ENCODE results near the gene TSPAN9.
A peak's percentile ranks its signal among the peaks of the same experiment; 100 is the strongest.

TSPAN9 gene

DNA sequence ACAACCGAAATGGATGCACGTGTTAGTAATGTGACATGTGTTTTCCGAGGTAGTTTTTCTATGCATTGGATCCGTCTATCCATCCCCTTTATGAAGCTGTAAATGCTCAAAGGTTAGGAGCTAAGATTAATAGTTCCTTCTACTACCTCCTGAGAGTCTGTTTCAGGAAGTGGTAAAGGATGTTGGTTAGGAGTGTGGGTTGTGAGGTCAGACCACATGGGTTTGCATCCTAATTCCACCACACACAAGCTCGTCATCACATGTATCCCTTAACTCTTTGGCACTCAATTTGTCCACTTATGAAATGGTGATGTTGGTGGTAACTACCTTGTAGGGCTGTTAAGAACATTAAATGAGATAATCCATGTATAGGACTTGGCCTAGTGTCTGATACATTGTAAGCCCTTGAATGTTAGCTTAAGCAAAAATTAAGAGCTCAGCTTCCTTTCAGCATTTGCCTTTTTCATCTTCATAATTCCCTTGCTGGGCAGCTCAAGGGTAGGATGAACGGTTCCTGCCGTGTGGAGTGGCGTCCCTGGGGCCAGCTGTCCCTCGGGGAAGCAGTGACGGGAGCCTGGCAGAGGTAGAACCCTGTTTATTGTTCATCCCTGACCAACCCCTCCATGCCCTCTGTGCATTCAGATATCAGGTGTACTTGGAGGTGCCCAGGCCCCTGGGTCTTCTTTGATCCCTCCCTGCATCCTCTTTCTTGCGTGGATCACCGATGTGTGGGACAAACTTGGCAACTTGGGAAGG lies 52.3 kb downstream of the TSPAN9 start:
- peak; percentile 64 for DNase-seq

DNA sequence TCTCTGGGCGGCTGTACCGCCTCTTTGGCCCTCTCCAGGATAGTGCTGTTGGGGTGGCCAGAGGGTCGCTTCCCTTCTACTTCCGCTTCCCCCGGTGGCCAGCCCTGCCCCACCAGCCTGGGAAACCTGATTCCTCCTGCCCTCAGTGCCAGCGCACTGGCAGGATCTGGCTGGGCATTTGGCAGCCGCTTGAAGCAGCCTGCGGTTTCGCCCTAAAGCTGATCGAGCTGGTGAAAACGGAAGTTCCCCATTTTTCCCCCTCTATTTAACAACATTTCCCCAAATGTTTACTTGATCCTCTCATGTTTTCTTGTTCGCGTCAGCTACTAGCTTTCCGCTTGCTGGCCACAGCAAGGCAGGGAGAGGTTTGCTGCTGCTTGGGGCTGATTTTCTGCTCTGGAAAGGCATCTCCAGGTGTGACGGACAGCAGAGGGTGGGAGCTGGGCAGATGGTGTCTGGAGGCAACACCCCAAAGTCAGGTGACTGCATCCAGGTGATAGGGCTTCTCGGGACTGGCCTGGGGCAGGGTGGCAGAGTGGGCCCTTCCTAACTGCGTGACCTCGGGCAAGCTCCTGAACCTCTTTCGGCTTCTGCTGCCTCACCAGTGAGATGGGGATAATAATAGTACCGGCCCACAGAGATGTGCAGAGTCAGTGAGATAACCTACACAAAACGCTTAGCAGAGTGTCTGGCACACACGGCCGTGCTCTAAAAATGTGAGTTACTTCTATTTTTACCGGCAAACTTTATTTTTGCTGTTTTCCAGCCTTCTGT lies 53.1 kb downstream of the TSPAN9 start:
- peak; percentile 30 for DNase-seq

DNA sequence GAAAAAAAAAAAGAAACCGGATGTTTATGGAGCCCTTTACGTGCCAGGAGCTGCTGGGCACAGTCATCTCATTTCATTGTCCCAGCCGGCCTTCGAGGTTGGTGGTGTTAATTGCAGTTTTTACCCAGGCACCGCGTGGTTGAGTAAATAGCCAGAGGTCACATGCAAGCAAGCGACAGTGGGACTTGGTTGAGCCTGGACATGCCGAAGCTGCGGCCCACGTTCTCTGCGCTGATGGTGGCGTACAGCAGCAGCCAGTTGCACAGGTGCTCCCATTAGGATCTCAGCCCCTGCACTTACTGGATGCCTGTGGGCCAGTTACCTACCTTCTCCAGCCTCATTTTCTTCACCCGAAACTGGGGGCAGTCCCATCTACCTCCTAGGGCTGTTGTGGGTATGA lies 54.0 kb downstream of the TSPAN9 start:
- DNase-seq = no peak

DNA sequence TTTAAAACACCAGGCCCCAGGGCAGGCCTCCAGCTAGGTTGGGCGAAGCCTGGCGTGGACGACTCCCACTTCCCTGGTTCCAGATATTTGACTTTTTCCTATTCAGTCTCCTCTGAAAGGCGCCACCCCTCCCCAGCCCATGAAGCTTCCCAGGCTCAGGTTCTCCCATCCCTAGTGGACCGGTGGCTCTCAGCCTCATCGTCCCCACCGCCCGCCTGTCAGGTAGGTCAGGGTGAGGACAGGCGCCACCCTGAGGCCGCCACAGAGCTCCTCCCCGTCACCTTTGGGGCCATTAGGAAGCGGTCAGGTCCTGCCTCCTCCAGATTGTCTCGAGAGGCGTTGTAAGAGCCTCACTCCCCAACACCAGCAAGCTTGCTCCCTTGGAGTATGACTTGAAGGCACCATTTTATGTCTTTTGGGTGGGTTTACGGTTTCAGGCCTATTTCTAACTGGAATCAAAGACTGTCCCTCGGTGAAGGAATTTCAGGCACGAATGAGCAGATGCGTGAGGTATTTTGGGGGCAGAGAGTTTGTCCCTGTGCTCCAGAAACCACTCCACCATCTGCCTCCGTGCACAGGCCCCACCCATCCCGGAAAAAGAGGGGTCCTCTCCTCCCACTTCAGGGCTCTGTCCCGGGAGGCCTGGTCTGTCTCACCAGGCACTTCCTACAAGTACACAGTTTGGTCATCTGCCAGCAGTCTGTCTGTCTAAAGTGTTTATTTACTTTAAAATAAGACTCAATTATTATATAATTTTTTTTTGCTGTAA lies 55.6 kb downstream of the TSPAN9 start:
- DNase-seq = no peak

DNA sequence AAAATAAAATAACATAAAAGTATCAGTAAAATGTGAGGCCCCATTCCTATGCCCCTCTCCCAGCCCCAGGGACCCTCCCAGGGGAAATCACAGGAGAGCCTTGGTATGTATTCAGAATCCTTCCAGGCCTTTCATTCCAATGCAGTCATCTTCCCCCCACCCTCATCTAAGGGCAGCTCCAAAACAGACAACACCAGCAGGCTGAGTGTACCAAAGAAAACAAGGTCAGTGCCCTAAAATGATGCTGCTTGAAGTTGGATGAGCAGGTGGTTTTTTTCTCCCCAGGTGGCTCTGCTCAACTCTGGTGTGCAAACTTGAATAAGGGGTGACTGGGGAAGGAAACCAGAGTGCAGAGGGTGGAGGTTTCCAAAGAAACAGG lies 56.2 kb downstream of the TSPAN9 start:
- no peak for DNase-seq

DNA sequence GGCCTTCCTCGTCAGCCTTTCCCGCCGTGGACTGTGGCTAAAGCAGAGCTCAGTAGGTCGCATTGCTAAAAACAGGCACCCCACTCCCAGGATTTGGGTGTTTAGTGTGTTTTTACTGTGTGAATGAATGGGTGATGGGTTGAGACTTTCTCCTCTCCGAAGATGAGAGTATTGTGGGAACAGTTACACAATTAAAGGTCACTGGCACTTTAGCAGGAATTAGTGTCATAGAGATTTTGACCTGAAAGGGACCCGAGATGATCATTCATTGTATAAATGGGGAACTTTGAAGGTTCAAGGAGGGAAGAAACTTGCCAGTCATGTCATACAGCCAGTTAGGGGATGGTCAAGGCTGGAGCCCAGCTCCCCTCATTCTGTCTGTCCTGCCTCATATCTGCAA lies 56.9 kb downstream of the TSPAN9 start:
- no peak for DNase-seq

DNA sequence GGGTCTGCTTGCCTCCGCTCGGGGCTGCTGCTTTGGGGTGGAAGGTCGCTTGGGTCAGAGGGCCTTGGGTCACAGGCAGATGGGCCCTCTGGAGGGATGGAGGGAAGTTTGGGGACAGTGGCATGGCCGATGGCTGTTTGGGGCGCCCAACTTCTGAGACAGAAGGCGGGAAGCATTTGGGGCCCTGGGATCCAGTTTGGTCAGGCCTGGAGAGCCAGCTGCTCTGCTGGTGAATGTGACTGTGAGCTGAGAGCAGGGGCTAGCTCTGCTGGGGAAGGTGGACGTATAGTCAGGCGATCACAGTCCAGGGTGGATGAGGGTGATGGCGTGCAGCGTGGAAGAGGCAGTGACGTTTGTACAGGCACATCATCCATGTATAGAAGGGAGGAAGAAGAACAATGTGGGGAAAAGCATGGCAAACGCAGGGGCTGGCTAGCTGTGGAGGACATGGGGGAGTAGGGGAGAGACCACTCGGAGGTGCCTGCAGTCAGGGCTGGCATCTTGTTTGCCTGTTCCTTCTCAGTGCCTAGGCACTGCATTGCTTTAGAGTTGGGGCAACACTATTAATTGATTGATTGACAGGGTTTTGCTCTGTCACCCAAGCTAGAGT lies 57.5 kb downstream of the TSPAN9 start:
- DNase-seq = no peak

DNA sequence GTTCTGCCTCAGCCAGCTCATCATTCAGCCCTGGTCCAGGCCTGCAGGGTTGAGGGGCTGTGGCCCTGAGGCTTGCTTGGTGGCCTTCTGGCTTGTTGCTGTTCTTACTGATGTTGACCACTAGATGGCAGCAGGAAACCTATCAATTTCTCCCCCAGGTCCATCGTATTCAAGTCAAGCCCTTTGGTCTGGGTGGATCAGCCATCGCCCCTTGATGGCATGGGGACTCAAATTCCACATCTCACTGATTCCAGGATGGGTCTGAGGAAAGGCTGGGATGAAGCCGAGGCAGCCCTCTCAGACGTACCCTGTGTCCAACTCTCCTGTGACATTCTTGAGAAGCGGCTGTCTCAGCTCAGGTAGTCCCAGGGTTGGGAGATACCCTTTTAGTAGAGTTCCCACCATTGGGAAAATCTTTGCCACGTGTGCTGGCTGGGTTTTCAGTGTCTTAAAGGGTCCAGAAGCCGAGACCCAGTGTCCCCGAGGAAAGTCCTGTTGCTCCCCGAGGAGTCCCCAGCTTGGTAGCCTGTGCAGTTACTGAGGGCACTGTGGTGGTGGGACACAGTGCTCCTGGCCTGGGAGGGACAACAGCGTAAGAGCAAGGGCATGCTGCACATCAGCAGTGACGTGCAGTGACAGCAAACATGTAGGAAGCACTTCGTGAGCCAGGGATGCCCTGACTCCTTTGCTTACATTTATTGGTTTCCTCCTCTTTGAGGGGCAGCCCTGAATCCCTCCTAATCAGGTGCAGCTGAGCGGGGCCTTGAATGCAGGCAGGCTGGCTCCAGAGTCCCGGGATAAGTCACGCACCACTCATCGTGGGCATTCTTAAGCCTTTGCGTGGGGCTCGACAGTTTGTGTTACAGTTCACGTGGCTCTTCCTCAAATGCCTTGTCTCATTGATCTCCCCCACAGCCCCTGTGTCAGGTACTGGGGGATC lies 58.6 kb downstream of the TSPAN9 start:
- no peak for DNase-seq

DNA sequence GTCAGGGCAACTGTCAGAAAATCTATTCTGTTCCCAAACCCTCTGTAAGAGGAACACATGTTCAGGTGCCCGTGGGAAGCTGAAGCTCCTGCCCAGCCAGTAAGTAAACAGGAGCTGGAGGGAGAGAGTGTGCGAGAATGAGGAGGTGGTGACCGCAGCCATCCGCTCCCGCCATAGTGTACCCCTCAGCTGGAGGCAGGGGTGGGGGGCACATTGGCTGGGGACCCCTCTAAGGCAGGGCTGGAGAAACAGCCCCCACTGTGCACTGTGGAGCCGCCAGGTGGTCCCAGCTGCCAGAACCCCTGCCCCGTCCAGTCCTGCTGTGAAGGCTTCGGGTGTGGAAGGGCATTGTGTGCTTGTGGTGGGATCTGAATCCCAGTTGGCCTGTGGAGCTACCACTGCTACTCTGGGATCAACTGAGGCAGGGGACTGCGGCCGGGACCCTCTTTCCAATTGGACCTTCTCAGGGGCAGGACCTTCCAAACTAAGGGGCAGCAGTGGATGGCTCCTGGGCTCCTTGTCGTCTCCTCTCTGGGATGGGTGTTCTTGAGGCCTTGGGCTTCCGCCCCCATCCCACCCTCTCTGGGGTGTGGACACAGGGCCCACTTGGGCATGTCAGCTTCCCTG lies 59.6 kb downstream of the TSPAN9 start:
- no peak for DNase-seq

DNA sequence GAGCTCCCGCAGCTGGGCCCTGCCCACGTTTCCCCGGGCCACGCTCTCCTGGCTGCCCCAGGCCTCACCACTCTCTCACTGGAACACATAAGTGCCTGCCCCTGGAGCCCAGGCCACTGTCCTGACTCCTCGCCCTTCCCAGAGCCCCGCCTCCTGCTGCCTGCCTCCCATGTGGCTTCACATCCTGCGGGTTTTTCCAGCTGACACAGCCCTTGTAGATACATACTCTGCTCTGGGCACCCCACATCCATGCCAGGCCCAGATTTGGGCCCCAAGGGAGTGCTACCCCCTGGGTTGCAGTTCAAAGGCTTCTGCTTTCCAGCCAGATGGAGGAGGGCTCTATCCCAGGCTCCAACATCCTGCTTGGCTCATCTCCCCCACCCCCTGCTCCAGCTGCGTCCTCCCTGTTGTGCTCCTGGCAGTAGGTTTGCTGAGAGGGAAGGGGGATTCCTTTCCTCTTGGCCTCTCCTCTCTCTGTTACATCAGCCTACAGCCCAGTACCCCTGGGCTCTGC lies 60.1 kb downstream of the TSPAN9 start:
- DNase-seq = no peak

DNA sequence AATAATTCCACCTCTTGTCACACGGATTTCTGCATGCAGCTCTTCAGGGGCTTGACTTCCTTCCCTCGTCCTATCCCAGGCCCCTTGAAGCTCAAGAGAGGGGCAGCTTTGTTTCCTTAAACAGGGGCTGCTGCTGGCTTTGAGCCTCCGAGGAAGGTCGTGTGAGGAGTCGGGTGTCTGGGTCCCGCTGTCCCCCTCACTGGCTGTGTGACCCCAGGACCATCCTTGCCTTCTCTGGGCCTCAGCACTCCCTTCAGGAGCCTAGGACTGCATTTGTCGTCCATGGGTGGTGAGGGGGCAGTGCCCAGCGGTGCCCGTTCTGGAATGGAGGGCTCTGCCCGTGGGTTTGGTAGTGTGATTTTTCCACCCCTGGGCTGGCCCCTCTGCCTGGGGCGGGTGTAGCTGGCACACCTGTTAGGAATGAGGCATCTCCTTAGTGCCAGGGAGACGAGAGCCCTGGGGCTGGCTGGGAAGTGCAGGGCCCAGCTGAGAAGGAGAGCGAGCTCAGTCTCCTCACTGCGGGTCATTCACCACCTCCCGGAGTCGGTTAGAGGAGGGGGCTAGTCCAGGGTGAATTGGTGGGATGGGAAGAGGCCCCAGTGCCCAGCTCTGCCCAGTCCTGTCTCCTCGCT lies 60.8 kb downstream of the TSPAN9 start:
- DNase-seq = no peak

DNA sequence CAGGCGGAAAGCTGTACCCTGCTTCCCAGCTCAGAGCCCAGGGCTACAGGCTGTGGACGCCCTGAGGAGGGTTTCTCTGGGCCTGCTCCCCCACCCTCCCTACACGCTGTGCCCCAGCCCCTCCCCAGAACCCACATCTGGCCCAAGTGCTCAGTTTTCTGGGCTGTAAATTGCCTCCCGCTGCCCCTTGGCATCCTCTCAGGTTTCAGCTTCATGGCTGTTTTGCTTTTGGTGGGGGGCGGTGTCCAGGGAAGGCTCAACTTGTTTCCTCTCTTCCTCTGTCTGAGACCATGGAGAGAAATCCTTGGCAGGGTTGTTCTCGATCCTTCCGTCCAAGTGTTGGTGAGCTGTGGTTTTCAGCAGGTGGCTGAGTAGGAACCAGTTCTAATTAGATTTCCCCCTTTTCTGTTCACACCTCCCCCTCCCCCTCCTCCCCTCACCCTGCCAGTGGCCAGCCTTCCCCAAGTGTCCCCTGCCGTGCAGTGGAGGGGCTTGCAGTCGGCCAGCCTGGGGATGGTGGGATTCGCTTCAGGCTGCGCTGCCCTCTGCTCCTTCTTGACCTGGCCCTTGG lies 61.8 kb downstream of the TSPAN9 start:
- no peak for DNase-seq

DNA sequence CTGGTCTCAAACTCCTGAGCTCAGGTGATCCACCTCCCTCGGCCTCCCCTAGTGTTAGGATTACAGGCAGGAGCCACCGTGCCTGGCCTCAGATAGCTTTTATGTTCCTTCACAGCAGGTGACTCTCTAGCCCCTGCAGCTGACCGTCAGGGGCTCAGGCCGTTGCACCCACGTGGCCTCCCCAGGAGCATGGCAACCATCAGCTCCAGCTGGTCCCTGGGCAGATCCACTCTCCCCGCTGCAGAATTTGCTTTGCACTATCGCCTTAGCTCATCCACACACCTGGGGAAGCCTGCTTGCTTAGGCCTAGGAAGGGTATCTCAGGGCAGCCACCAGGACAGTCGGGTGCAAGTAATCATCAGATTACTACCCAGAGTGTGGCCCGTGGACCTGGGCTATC lies 62.6 kb downstream of the TSPAN9 start:
- no peak for DNase-seq

DNA sequence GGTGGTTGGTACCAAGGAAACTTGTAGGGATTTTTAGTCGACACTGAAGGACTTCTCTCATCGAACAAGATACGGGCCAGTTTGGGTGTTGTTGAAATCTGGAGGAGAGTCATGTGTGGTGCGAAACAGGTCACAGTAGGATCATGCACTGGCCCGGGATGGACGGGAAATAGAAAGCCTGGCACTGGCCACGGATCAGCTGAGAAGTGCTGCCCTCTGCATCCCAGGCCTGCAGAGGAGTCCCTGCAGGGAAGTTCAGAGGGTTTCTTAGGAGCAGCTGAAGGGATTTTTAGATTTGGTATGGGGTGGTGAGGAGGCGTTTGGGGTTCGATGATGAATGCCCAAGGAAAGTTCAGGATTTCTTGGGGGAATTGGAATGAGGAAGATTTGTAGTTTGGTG lies 63.1 kb downstream of the TSPAN9 start:
- no peak for DNase-seq

DNA sequence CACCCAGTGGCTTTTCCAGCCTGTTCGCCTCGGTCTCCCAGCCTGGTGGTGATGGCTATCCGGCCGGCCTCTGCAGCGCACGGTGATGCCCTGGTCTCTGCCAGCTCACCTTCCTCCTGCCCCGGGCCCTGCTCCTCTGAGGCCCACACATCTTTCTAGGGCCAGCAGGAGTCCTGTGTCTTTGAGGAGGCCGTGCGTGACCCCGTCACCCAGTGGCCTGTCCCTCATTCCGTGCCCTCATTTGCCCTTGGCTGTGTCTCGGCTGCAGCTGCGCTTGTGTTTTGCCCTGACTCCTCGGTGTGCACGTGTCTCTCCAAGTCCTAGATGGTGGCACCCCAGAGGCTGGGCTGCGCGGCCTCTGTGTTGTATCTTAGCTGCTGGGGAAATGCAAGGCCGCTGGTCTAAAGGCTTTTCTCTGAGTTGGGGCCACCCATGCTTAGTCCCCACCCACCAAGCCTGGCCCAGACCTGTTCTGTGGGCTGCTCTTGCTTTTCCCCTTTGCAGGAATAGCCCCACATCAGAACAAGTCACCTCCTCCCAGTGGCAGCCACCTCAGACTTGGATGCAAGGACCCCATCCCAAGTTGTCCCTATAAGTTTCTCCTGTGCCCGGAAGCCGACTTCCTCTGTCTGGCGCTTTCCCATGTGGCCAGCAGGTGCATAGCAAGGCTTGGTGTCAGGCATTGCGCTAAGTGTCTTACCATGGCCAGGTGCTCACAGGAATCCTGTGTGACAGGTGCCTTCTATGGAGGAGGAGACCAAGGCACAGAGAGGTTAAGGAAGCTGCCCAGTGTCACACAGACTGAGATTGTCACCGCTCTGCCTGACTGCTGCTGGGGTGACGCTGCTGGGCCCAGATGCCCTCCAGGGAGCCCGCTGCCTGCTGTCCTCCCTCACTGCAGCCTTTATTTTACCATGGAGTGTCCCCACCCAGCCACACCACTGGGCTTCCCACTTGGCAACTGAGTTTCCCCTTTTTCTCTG lies 64.5 kb downstream of the TSPAN9 start:
- no peak for DNase-seq

DNA sequence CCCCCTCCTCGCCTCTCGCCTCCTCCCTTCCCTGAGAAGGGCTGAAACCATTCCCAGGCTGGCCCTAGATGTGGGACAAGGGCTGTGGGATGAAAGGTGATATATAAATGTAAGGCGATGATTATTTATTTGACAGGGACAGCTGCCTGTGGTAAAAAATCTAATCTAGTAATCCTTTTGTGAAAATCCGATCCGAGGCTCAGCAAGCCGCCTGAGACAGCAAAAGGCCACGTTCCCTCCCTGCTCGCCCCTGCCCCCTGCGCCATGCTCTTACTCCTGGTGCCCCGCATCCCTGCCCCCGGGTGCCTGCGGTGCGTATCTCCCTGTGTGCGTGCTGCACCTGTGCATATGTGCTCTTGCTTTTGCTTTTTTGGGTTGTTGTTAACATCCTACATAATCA lies 65.2 kb downstream of the TSPAN9 start:
- DNase-seq = no peak

DNA sequence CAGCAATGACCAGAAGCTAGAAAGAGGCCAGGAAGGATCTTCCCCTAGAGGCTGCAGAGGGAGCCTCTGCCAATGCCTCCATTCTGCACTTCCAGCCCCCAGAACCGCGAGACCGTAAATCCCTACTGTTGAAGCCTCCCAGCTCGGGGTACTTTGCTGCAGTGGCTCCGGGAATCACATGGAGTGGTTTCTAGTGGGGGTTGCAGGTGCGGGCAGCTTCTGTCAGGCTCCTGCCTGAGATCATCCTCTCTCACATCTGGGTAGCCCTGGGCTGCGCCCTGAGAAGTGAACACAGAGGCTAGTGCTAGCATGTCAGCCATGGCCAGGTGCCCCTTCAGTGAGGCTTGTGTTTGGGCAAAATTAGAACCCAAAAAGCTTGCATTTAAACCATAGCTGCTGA lies 67.3 kb downstream of the TSPAN9 start:
- DNase-seq = no peak

DNA sequence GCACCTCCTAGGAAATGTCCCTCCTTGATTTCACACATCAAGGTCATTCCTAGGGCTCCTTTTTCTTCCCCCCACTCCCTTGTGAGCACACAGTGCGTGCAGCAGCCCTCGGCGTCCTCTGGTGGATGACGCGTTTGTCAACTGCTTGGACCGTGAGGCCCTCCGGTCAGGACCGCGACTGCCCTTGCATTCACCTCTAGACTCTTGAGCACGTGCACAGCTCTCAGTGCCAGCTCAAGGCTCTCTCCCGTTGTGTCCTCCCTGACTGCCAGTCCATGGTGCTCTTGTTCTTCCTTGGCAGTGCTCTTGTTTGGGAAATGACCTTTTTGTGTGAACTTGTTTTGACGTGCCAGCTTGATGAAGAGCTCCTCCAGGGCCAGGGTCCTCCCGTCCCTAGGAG lies 67.9 kb downstream of the TSPAN9 start:
- no peak for DNase-seq

DNA sequence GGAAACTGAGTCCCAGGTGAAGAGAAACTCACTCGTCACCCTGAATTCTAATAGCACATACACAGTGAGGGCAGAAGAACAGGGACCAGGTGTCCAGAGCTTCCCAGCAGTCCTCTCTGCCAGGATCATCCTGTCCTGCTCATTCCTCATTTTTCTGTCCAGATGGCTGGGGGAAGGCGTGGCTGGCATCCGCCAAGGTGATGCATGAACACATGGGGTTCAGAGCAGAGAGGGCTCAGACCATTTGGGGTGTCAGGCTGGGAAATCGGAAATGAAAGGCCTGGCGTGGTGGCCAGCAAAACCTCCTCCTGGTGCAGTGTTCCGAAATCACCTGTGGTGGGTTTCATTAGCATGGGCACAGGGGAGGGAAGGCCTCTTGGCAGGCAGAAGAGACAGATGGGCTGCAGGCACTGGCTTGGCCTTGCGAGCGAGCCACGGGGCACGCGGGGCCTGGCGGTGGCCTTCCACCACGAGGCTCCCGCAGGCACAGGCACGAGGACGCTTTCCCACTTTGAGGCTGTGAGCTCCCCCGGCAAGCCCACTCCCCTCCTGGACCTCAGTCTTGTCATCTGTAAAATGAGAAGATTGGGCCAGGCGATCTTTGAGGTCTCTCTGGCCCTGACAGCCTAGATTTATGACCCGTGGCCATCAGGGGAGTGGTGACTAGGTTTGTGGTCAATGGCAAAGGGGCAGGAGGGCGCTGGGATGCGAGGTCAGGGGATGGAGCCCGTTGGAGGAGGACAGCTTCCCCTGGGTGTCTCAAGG lies 68.5 kb downstream of the TSPAN9 start:
- DNase-seq = no peak

Data from GF-D8 (cell line).